GM18519 (cell line): ENCODE data around the gene CYB5R3.
"Not testable (repeated sequence)": the region's sequence is repeated elsewhere in the genome, so short reads cannot be mapped to it uniquely, and the experiment has no call there.

Experiments
- ATAC-seq: cut with Tn5 transposase; IDR thresholded peaks from one replicate; pipeline ENCODE4 v1.9.1; 2021; ENCODE audit warnings: mild to moderate bottlenecking, moderate library complexity; ENCODE audit not compliant: unreplicated experiment, low FRiP score

Gene CYB5R3

GRCh38 chr22:42679691-42680090, 30.5 kb upstream of the CYB5R3 start:
- no peak for ATAC-seq

- no peak for ATAC-seq
Observed at GRCh38 chr22:42678894-42679293, 29.7 kb upstream of the CYB5R3 start.

GRCh38 chr22:42677936-42678335, 28.7 kb upstream of the CYB5R3 start:
- not testable (repeated sequence) for ATAC-seq

- ATAC-seq, result no peak
Observed at GRCh38 chr22:42676059-42676607, 26.9 kb upstream of the CYB5R3 start.

DNA sequence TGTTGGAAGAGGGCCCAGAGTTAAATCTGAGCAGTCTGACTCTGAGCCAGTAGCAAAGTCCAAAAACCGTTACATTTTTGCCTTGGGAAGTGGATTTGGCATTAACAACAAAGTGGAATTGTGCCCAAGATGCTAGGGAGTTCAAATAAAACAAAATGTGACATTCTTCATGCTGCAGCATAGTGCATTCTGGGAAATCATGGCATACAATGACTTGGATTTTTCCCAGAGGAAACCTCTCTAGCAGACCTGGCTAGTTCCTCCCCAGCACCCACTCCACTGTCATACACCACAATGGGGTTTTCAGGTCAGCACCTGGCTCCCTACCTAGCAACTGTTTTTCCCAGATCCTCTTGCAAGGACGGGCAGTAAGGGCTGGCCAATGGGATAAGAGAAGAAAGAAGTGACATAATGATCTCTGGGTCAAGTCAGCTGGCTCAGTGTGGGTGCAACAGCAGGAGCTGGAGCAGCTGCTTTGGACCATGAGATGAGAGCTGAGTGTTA, 24.8 kb upstream of the CYB5R3 start:
- ATAC-seq, result no peak

DNA sequence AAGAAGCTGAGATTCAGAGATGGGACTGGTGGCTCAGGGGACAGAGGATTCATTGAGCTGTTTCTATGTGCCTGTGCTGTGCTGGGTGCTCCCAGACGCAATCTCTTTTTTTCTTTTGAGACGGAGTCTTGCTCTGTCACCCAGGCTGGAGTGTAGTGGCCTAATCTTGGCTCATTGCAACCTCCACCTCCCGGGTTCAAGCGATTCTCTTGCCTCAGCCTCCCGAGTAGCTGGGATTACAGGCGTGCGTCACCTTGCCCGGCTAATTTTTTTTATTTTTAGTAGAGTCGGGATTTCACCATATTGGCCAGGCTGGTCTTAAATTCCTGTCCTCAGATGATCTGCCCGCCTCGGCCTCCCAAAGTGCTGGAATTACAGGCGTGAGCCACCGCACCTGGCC, 23.9 kb upstream of the CYB5R3 start:
- not testable (repeated sequence) for ATAC-seq

GRCh38 chr22:42670921-42671709, 21.9 kb upstream of the CYB5R3 start:
- no peak for ATAC-seq

- no peak for ATAC-seq
Observed at GRCh38 chr22:42670046-42670445, 20.9 kb upstream of the CYB5R3 start.

DNA sequence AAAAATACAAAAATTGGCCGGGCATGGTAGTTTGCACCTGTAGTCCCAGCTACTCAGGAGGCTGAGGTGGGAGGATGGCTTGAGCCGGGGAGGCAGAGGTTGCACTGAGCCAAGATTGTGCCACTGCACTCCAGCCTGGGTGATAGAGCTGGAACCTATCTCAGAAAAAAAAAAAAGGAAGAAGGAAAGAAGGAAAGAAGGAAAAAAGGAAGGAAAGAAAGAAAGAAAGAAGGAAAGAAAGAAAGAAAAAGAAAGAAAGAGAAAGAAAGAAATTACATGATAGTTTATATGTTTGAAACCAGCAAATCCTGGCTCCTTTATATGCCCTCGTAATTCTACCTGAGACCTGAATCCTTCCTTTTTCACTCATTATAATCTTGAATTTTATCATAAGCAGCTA, 17.2 kb upstream of the CYB5R3 start:
- not testable (repeated sequence) for ATAC-seq

DNA sequence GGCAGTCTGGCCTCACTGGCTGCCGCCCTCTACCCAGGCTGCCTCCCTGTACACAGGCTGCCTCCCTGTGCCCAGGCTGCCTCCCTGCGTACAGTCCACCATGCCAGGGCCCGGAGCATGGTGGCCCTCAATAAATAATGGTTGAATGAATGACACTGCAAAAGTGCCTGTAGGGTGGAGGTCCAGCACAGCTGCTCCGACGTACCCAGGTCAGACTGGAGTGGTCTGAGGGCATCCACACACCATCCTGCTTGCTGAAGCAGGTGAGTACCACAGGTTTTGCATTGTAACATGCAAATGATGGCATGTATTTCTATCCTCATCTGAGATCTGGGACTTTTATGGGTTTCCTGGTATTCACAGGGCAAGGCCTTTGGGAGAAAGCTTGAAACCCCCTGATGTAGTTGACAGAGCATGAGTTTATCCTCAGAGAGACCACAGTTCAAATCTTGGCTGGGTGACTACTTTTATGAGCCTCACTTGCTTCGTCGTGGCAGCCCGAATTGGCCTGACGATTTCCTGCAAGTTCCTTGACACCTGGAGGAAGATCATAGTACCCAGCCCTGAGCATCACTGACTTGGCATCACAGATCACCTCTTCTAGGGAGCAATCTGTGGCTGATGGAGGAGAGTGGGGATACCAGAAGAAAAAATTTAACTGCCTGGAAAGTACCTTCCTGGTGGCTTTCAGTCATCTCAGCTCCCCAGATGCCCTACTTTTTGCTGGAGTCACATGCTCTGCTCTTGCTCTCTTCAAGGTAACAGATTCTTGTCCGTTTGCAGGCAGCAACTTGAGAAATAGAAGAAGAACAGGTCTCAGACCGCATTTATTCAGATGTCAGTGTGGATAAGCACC, 16.0 kb upstream of the CYB5R3 start:
- no peak for ATAC-seq

DNA sequence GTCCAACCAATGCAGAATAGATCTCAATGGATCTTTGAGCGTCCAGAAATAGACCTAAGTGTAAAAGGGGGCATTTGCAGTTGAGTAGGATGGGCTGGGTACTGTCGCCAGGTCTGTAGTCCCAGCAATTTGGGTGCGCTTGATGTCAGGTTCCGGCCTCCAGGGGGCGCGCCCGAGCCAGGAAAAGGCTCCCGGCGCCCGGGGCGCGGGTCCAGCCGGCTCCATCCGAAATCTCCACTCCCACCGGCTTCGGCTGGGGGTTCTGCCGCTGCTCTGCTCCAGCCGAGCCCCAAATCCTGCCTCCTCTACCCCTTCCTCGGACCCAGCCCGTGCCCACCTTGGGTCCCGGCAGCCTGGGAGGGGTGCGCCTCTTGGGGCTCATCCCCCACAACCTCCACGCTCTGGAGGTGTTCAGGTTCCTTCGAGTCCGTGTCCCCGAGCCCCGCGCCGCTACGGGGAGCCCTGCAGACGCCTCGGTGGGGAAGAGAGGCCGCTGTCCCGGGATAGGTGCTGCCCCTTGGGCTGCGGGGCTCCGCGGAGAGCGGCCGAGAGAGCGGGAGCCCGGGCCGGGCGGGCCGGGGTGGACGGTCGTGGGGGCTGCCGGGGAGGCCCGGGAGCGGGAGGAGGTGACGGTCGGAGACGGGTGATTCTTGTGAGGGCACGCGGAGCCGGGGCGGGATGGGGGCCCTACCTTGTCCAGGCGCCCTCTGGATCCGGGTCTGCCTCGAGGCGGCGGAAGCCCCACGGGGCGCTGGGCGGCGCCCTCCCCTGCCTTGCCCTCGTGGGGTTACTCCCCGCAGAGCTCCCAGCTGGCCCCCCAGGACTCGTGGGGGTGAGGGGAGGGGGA, 13.0 kb upstream of the CYB5R3 start:
- no peak for ATAC-seq

DNA sequence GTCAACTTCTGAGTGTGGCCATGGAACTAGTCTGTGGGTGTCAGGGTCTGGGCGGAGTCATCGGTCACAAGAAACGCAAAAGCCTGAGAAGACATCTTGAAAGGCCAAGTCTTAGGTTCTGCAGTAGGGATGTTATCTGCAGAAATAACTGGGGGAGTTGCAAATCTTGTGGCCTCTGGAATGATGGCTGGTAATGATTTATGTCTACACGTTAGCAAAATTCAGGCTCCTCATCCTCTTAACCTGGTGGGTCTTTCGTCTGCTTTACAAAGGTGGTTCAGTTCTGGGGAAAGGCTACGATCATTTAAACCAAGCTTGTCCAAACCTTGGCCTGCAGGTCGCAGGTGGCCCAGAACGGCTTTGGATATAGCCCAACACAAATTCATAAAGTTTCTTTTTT, 7.4 kb upstream of the CYB5R3 start:
- ATAC-seq, result no peak

- ATAC-seq, result no peak
Observed at GRCh38 chr22:42655693-42656092, 6.5 kb upstream of the CYB5R3 start.

DNA sequence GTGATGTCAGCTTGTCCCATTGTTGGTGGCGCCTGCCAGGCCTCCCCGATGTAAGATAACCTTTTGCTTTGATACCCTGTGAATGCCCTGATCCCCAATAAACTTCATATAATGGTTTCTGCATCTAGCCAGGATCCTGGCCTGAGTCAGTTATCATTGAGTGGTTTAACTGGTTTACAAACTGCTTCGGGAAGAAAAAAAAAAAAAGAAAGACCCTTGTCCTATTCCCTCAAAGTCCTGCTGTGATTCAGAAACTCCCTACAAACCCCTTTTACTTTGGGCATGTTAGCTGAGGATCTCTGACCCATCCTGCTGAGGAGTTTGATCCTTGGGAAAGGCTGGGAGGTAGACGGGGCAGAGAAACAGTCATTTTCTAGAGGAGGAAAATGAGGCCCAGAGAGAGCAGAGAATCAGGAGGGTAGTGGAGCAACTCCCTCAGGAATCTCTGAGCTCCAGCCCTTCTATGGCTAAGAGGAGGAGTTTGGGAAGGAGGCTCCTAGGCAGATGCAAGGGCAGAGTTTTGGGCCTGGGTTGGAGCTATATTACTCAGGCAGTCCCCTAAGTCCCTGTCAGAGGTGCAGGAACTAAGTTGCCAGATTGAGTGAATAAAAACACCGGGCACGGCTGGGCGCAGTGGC, 5.4 kb upstream of the CYB5R3 start:
- ATAC-seq, result no peak

- ATAC-seq, result no peak
Observed at GRCh38 chr22:42653999-42654398, 4.8 kb upstream of the CYB5R3 start.

DNA sequence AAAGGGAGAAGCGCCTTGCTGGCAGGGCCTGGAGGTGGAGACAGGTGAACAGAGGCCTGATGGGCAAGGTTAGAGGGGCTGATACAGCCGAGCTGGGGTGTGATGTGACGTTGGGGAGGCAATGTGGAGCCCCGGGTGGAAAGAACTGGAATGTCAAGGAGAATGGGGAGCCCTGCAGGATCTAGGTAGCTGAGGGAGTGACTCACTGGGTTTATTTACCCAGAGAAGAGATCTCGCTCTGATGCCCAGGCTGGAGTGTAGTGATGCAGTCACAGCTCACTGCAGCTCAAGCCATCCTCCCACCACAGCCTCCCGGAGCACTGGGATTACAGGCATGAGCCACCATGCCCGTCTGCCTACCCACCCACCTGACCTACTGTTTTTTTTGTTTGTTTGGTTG, 1.9 kb upstream of the CYB5R3 start:
- ATAC-seq, result no peak

DNA sequence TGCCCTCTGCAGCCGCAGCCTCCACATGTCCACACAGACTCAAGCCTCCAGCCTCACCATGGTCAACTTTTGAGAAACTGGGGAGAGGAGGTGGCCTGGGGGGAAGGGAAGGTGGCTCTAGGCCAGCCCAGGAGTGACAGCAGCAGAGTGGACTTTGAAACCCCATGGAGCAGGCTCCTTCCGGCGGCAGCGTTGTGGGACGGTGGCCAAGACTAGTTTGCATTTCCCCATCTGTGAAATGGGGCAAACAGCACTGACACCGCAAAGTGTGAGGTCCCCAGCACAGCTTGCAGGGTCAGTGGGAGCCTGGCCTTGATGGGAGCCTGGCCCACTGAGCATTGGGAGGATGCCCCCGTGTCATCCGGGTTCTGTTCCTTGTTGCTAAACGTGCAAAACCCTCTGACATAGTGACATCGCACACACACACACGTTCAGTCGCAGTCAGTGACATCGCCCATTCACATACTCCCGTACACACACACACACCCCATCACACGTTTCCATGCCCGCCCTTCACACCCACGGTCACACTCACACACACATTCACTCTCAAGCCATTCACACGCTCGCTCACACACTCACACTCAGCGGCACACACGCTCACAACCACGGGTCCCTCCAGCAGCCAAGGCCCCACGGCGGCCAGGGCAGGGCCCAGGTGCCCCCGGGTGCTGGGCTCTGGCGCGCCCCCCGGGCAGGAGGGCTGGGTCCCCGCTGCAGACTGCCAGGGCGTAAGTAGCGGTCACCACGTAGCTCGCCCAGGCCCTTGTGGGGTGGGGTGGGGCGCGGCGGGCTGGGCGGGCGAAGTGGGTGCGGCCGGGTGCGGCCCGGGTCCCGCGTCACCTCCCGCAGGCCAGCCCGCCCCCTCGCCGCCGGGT, 585 bp downstream of the CYB5R3 start:
- peak; percentile 19 for ATAC-seq

GRCh38 chr22:42648017-42648367, 1.2 kb downstream of the CYB5R3 start:
- ATAC-seq, result no peak
